ENCODE measurements around the gene CLGN.
A peak's percentile ranks its signal among the peaks of the same experiment; 100 is the strongest.

Gene CLGN

DNA sequence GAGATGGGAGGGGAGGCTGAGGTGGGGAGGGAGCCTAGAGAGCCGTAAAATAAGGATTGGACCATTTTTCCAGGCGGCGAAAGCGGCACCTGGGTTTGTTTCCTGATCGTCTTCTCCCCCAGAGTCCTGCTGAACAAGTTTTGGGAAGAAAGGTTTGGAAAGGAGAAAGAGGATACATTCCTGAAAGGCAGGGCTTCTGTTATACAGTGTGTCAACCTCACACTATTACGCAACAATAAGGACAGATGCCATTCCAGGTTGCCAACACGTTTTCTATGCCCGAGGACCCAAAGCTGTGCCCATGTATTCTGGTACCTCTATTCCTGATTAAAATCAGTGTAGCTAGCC lies 53.3 kb downstream of the CLGN start:
- DNase-seq = no peak

DNA sequence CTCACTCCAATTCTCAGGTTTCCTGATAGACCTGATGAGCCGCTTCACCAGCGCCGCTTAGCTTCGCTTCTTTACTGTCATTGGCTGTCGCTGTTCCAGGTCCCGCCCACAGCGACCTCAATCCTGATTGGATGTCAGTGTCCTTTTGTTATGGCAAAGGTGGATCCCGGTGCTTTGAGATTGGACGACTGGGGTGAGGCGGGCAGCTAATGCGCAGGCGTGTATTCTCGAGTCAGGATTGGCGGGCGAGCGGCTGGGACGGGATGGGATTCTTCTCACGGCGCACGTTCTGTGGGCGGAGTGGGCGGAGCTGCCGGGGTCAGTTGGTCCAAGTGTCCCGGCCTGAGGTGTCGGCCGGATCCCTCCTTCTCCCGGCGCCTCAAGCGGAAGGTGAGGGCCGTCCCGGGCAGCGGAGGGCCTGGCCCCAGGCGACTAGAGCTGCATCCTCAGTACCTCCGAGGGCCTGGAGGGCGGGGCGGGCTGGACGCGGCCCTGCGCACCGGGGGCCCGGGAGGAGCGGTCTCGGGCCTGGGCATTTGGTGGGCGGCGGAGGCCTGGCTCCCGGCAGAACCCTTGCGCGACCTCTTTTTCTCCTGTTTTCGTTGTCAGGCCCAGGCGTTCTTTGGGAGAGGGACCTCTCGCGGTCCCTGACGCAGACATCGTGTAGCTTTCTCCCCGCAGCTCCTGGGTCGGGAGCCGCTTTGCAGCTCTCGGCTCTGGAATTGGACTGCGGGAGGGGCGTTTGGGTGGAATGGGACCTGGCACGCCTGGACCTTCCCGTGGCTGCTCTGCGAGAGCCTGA lies 53.9 kb downstream of the CLGN start, which contains the start of gene SCOC:
Gene SCOC (plus strand): TSS at position 319 of the 802 bp plus-strand sequence. CDS start 5,525 bp downstream, outside the sequence.
- DNase-seq = peak; percentile 93

DNA sequence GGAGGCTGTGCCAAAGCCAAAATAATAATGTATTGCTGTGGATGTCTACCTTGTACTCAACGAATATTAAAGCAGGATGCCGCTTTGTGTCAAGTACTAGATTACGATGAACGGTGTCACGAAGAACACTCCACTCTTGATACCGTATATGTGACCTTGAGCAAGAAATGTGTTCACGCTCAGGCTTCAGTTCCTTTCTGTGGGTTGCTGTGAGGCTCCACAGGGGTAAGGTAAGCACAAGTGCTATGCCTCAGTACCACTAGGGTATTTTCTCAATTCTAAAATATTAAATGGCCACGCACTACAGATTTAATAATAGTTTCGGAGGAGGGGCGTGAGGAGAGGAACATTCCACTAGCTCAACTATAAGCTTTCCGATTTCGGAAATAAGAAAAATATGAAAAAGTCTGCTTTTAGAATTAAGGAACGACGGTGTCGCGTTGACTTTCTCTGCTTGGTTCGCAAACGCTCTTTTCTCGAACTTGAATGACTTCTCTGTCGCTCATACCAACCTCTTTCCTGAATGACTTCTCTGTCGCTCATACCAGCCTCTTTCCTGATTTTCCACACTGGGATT lies 54.6 kb downstream of the CLGN start:
- DNase-seq = peak; percentile 4

DNA sequence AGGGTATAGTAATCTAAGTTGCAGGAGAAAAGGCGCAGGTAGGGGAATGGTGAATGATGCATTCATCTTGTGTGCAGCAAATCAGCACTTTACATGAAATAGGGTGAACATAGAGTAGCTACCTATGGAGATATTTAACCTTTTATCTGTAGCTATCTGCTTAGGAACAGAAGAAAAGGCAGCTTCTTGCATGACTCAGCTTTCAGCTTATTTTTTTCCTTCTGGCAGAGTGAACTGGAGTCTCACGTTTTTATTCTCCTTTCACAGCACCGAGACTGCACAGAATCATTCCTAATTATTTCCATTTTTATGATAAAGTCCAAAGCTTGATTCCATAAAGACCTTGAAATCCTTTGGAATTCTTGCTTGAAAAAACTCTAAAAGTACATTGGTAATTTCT lies 58.8 kb downstream of the CLGN start:
- DNase-seq = no peak

DNA sequence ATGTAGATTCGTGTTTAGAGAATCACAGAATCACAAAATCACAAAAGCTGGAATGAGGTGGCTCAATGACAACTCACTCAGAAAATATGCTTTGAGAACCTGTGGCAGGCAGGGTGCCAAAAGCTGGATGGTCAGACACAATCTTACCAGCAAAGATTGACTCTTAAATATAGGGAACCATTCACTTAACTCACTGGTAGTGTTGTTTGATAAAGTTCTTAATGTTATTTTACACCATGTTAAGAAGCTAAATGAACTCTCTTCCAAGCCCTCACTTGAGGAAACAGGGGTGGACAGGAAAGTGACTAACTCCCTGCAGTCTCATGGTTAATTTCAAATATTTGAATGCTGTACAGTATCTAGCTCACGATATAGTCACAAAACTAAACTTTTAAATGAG lies 59.7 kb downstream of the CLGN start:
- DNase-seq = no peak

DNA sequence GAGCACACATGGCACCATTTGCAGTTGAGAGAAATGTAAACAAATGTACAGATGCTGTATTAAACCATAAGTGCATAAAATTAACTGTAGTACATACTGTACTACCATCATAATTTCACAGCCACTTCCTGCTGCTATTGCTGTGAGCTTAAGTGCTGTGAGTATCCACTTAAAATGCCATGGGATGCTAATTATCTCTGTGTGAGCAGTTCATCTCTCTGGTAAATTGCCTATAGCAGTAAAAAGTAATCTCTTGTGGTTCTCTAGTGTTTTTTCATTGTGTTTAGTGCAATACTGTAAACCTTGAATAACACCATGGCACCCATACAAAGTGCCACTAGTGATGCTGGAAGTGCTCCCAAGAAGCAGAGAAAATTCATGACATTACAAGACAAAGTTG lies 63.9 kb downstream of the CLGN start:
- no peak for DNase-seq

DNA sequence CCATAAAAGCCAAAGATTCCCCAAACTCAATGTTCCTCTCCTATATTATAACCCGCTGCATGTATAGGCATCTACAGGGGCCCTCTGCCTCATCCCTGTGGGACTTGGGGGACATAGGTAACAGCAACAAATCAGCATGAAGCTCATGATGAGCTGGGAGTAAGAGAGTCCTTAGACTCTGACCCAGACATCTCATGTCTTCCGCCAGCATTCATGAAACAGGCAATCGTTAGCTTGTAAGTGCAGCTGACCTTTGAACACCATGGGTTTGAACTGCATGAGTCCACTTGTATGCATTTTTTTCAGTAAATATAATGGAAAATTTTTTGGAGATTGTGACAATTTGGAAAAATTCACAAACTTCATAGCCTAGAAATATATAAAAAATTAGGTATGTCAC lies 64.4 kb downstream of the CLGN start:
- DNase-seq = no peak

DNA sequence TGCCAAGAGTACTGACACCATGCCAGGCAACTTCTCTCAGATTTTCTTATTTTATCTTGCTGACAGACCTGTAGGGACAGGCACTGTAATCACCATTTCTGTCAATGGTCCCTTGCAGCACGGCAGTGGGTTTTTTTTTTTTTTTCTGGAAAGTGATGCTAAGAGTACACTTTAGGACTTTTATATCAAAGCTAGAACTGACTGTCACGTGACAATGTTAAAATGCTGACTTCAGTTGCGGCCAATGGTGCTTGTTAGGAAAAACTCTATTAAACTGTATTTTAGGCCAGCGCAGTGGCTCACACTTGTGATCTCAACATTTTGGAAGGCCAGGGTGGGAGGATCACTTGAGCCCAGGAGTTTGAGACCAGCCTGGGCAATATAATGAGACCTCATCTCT lies 66.3 kb downstream of the CLGN start:
- DNase-seq = no peak

DNA sequence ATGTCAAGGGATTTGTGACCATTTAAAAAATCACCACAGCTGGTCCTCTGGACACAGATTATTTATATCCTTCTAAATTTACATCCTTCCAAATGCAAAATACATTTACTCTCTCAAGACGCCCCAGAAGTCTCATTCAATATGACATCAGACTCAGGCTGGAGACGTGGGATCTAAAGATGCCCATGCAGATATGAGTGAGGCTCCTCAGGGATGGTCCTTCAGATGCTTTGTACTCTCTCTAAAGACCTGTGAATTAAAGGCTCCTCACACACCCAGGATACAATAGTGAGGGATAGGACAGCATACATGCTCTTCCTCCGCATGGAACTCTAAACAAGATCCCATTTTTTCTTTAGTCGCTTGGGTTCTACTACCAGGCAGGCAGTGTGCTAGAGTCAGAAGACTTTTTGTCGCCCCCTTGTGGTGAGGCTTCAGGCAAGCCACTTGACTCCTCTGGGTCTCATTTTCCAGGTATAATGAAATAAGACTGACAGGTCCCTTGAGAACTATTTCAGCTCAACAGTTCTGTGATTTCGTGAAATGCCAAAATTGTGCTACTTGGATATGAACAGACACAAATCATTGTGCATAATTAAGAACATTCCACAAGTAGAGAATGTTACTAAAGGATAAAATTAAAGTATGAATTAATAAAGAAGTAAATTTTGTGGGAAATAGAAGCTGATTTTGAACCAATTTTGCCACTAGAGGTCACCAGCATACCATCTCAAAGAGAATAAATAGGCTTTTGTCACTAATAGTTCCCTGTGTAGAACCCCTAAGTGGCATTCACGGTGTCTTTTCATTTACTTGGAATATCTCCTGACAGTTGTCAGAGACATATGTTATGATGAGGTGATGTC lies 67.7 kb downstream of the CLGN start:
- DNase-seq = peak; percentile 72

DNA sequence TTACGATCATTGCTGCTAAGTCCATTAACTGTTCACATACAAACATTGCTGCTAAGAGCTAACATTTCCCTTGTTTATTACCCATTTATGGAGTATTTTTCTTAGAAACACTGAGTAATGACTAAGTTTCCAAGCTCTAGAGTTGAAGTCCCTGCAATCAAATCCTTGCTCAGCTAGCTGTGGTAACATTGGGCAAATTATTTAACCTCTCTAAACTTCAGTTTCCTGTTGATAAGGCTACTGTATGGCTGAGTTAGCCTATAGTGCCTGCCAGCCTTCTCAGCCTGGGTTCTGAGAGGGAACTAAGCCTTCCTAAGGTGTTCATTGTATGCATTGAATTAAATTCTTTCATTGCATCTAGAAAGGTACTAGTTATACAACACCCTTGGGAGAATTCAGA lies 69.2 kb downstream of the CLGN start:
- no peak for DNase-seq

DNA sequence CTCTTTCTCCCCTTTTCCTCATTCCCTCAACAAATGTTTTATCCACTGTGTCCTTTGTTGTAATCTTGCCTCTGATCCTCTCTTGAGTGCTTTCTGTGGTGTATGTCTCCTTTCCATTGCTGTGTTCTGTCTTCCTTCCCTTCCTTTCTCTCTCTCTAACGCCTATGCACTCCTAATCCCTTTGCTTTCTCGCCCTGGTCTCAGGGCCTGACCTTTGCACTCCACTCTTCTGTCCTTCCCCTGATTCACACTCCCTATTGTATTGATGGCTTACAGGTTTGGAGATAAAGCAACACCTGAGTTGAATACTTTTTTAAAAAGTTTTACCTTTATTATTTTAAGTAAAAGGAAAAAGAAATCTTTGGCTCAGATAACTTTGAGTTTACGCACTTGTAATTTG lies 69.6 kb downstream of the CLGN start:
- no peak for DNase-seq

DNA sequence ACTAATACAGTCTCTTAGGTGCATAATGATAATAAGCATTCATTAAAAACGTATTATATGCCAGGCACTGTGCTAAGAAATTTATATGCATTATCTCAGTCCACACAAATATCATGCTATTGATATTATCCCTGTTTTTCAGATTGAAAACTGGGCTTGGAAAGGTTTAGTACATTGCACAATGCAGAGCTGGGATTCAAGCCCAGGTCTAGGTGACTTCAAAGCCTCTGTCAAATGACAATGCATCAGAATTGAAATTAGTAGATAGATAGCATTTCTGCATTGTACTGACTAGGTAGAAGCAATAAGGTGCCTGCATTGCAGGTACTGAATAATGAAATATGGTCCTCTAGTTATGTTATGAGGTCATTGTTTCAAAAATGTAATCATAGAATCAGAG lies 72.2 kb downstream of the CLGN start:
- no peak for DNase-seq

DNA sequence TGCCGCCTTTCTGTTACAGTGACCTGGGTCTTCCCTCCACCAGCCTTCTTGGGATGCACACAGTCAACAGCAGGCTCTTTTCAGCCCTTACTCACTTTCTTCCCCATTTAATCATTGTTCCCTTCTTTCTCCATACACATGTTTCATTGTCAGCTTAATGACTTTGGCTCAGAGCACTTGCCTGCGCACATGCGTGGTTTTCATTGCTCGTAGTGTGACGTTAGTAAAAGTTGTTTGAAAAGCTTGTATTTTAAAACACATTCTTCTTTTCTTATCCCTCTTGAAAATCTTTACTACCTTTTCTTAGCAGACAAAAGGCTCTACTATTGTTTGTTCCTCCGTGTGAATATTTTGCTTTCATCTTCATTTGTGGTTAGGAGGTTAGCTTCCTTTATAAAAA lies 73.7 kb downstream of the CLGN start:
- DNase-seq = no peak

DNA sequence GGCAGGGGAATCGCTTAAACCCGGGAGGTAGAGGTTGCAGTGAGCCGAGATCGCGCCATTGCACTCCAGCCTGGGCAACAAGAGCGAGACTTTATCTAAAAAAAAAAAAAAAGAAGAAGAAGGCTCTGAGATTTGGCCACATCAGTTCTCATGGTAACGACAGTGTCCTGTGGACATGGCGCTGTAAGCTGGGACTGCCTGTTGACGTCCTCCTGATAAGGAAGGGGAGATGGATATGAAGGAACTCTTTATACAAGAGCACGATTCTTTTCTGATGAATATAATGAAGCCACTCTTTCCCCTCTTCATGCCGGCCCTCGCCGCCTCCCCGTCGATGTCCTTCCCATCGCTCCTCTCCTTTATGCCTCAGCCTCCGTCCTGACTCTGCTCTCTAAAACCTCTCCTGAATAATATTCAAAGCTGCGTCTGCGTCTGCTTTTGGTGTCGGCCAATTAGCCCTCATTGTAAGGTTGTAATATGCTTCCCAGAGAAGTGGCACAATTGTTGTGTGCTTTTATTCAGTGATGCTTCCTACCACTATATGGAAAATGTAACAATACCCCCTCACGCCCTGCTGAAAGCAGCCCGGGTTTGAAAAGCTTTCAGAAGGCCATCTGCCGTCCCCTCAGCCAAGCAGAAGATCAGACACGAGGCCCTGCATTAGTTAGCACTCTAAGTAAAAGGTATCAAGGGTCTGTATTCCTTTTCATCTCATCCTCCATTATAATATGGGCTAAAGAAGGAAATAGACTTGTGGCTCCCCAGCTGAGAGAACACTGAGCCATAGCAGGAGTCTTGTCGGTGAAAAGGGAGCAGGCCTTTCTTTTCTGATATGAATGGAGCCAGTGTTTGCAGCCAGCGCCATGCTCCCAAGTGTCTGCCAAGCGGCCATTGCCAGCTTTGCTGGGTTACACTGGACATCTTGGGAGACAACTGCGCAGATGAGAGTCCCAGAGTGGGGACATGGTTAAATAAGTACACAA lies 76.1 kb downstream of the CLGN start:
- no peak for DNase-seq

DNA sequence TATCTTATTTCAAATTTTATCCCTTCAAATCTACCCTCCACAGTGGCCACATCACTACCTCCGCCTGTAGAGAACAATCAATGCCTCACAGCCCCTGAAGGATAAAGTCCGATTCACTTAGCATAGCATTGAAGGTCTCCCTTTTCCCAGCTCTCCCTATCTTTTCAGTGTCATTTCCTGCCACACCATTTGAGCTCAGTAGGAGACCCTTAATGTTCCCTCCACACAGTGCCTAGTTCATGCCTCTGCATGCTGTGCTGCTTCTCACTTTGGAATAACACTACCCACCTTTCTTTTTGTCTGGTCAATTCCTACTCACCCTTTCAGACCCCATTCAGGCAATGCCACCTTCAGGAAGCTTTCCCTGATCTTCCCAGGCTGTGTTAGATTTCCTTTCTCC lies 77.6 kb downstream of the CLGN start:
- DNase-seq = no peak

DNA sequence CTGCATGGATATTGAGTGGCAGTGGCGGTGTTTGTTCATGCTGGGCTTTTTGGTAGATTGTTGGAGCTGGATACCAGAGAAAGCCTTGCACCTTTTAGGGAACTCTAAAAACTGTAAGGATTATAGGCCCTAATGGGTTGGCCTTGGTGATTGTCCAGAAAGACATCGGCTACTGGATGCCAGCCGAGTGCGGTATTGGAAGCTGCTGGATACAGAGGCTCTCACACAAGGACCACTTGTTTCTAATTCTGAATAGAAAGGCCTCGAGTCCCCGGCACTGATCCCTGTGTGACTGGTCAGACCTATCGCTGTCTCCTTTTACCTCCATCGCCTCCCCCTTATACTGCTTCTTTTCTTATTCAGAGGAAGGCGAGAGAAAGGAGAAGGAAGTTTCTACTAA lies 81.3 kb downstream of the CLGN start:
- no peak for DNase-seq

DNA sequence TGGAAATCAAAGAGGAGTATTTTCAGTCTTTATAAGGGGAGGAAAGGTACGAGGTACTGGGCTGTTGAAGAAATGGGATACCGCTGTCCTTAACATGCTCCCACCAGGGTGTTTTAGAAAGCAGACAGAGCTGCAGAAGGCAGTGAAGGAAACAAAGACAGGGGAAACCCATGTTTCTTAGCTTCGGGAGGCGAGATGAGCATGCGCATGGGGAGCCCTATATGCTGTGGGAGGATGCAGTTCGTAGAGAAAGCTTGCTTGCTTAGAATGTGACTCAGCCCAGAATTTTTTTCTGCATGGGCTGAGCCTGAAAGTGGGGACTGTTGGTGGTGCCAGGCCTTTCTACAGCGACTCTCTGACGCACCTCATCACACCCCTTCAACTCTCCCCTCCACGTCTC lies 82.8 kb downstream of the CLGN start:
- DNase-seq = no peak

DNA sequence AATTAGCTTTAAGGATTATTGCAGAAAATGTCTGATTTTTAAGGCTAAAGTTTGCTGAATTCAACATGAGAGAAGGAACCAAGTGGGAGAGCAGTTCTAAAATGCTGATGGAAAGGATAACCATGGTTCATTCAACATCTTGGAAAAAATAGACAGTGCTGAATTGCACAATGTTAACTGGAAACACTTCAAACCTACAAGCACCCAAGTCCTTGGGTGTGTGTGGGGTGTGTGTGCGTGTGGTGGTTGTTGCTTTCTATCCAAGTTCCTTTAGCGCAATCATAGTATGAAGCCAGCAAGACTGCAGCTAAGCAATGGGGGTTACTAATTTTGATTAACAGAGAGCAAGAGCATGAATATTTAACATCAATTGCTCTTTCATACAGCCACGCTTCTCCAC lies 83.3 kb downstream of the CLGN start:
- no peak for DNase-seq

DNA sequence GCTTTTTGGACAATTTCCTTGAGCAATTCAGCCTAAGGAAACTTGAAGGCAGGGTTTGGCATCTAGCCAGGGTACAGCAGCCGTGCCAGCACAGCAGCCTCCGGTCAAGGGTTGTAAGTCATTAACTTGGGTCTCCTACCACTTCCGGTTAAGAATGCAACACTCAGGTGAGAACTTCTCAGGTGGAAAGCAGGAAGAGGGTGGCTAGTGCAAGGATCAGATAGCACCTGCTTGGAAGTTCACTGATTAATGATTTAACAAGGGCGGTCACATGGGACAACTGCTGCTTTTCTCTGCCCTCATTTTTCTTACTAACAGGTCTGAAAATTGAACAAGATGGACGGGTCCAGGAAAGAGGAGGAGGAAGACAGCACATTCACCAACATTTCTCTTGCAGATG lies 84.1 kb downstream of the CLGN start:
- DNase-seq = no peak

DNA sequence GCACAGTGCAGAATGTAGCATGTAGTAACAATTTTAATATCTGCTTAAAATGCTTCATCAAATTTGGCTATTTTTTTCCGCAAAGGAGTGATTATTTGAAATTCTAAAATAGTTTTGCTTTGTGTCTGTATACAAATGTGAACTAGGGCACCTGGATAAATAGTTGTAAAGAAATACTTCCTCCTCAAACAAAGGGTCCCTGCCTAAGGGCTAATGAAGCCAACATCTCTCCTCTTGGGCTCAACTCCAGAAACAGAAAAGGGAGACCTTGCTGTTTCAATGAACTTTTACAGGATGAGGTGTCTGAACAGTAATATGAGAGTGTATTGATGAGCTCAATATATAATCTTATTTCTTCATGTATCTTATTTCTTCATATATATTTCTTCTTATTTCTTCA lies 84.8 kb downstream of the CLGN start:
- DNase-seq = no peak

Measured in stimulated activated CD4-positive, alpha-beta T cell treated with anti-CD3 and anti-CD28 coated beads, Interleukin-12 subunit alpha, Interleukin-12 subunit beta, amount 100 ng/mL, for 4 hours (primary cell).